ENCODE measurements around the gene CDC123.

DNA sequence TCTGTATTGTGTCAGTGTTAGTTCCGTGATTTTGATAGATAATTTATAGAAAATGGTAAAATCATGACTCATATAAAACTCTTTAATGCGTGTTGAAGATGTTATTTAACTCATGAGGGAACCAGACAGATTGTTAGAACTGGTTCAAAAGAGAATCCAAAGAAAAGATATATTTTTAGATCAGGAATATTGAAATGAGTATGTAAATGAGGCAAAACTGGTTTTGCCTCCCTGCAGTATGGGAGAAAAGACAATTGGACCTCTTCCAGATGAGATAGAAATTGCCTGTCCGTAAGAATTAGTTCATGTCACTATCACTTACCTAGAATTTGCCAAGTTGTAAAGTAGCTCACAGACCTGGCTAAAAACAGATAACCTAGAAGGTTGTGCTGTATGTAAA is 17.6 kb downstream of the CDC123 start:
- TF ChIP-seq, protein P1, sequence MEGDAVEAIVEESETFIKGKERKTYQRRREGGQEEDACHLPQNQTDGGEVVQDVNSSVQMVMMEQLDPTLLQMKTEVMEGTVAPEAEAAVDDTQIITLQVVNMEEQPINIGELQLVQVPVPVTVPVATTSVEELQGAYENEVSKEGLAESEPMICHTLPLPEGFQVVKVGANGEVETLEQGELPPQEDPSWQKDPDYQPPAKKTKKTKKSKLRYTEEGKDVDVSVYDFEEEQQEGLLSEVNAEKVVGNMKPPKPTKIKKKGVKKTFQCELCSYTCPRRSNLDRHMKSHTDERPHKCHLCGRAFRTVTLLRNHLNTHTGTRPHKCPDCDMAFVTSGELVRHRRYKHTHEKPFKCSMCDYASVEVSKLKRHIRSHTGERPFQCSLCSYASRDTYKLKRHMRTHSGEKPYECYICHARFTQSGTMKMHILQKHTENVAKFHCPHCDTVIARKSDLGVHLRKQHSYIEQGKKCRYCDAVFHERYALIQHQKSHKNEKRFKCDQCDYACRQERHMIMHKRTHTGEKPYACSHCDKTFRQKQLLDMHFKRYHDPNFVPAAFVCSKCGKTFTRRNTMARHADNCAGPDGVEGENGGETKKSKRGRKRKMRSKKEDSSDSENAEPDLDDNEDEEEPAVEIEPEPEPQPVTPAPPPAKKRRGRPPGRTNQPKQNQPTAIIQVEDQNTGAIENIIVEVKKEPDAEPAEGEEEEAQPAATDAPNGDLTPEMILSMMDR (IDR thresholded peaks at IDR 0.05; ENCODE audit: low read depth, low read length, missing input control): no peak
- TF ChIP-seq HNF4G (IDR thresholded peaks at IDR 0.05): no peak
- TF ChIP-seq NR2F2 (IDR thresholded peaks at IDR 0.05): no peak
- TF ChIP-seq, protein P2, sequence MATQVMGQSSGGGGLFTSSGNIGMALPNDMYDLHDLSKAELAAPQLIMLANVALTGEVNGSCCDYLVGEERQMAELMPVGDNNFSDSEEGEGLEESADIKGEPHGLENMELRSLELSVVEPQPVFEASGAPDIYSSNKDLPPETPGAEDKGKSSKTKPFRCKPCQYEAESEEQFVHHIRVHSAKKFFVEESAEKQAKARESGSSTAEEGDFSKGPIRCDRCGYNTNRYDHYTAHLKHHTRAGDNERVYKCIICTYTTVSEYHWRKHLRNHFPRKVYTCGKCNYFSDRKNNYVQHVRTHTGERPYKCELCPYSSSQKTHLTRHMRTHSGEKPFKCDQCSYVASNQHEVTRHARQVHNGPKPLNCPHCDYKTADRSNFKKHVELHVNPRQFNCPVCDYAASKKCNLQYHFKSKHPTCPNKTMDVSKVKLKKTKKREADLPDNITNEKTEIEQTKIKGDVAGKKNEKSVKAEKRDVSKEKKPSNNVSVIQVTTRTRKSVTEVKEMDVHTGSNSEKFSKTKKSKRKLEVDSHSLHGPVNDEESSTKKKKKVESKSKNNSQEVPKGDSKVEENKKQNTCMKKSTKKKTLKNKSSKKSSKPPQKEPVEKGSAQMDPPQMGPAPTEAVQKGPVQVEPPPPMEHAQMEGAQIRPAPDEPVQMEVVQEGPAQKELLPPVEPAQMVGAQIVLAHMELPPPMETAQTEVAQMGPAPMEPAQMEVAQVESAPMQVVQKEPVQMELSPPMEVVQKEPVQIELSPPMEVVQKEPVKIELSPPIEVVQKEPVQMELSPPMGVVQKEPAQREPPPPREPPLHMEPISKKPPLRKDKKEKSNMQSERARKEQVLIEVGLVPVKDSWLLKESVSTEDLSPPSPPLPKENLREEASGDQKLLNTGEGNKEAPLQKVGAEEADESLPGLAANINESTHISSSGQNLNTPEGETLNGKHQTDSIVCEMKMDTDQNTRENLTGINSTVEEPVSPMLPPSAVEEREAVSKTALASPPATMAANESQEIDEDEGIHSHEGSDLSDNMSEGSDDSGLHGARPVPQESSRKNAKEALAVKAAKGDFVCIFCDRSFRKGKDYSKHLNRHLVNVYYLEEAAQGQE (IDR thresholded peaks at IDR 0.05): no peak
- TF ChIP-seq RXRA (IDR thresholded peaks at IDR 0.05): no peak
- TF ChIP-seq YY1 (IDR thresholded peaks at IDR 0.05): no peak
- TF ChIP-seq JUND (IDR thresholded peaks at IDR 0.05): no peak
- no peak for TF ChIP-seq EGR1 (IDR thresholded peaks at IDR 0.05; ENCODE audit: low read depth in 2 of 2)
- no peak for TF ChIP-seq GABPA (IDR thresholded peaks at IDR 0.05 in 1 of 2, conservative IDR thresholded peaks at IDR 0.05 in 1 of 2)
